ENCODE data around the gene ACVR1B.

The ACVR1B gene

DNA sequence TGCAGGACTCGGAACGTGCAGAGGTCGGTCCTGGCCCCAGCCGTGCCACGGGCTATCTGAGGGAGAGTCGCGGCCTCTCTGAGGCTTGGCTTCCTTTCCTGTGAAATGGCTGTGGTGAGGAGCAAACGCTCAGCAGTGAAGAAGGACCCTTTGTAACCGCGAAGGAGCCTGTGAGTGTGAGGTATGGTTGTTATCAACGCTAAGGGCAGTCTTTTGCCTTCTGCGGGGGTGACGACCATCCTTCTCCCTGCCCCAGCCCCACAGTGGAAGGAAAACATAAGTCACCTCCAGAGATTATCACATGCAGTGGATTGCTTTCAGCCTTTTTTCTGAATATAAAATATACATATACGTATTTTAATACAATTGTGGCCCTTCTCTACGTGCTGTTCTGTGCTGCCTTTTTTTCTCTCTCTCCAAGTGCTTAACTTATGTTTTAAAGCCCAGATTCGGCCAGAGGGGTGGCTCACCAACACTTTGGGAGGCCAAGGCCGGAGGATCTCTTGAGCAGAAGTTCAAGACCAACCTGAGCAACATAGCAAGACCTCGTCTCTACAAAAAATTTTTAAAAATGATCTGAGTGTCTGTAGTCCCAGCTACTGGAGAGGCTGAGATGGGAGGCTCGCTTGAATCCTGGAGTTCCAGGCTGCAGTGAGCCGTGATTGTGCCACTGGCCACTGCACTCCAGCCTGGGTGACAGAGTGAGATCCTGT is 72.6 kb downstream of the ACVR1B start:
- no peak for DNase-seq

GRCh38 chr12:52024845-52025230 is 73.3 kb downstream of the ACVR1B start:
- DNase-seq, result no peak

- DNase-seq, result no peak
Measured at GRCh38 chr12:52026263-52026662, 74.8 kb downstream of the ACVR1B start.

- no peak for DNase-seq
Measured at GRCh38 chr12:52027085-52027843, 75.8 kb downstream of the ACVR1B start.

- peak; percentile 36 for DNase-seq
Measured at GRCh38 chr12:52029685-52030084, 78.2 kb downstream of the ACVR1B start.

GRCh38 chr12:52032446-52032803 is 80.9 kb downstream of the ACVR1B start:
- DNase-seq, result peak; percentile 18

GRCh38 chr12:52032804-52033445 is 81.4 kb downstream of the ACVR1B start:
- peak; percentile 85 for DNase-seq

DNA sequence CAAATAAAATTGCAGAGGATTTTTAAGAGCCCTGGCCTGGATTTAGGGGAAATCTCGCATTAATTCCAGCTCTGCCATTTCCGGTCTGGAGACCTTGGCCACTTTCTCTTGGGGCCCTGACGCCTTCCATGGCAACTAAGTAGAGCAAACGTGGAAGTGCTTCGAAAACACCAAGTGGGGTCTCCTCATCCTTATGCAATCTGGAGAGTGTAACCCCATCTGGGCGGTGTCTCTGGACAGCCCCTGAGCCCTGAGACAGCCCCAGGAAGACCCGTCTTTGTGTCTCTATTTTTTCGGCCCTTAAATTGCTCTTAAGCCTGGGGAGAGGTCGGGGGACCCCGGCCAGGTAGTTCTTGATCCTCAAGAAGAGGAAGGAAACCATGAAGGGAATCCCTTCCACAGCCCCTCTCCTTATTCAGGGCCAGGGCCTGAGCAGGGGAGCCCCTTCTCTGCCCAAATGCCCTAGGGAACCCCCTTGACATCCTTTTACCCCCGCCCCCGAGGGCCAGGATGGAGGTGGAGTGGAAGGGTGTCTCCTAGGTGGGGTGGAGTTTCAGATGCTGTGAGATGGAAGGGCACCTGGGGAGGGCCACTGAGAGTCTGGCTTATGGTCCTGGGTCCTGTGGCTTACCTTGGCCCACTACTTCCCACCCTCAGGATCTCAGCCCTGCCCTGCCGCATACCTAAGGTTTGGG is 82.1 kb downstream of the ACVR1B start:
- no peak for DNase-seq

DNA sequence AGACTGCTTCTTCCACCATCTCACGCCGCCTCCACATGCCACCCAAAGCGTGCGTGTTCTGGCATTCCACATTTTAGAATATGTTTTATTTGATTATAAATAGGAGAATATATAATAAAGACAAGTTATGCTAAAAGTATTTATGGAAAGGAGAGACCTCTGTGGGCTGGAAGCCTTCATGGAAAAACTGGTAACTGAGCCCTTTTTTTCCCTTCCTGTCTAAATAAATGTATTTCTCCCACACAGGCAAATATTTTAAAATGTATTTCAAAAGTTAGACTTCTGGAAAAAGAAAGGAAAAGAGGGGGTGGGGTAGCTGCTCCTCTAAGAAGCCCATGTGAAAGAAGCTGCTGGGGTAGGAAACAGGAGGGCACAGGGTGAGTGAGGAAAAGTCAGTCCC is 83.7 kb downstream of the ACVR1B start:
- no peak for DNase-seq

DNA sequence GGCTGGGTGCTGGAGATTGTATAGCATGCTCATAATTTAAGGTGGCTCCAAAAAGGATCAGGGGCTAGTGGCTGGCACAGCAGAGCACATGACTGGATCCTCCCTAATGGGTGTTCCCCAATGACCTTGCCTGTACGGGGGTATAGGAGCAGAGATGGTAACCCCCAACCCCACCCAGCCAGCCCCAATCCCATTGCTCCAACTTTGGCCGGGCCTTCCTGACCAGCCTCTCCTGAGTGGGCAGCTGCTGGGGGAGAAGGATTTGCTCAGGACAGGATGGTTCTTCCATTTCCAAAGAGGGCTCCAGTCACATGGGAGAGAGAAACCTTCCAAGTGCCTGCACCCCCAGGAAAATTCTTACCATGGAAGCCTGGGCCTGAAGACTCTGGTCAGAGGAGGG is 84.4 kb downstream of the ACVR1B start:
- no peak for DNase-seq

DNA sequence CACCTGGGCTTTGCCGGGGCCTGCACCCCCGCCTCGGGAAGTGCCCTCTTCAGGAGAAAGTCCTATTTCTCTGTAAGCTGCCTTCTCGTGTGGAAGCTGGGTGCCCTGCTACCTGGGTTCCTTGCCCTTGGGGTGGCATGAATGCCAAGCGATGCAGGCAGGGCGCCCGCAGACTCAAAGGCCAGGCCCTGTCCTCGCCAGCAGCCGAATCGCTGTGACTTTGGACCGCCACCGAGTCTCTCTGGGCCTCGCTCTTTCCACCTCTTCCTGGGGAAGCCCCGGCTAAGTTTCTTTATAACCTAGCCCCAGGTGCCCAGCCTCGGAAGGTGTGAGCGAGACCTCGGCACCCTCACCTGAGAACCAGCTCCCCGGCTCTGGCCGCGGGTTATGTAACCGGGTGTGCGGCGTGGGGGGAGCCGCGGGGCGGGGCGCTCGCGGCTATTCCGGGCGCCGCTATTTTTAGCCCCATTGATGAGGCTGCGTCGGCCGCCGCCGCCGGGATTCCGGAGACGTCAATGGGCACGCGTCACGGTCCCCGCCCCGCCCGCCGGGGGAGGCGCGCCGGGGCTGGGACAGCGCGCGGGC is 85.2 kb downstream of the ACVR1B start:
- no peak for DNase-seq

GRCh38 chr12:52037248-52037861 is 85.9 kb downstream of the ACVR1B start:
- DNase-seq, result no peak

DNA sequence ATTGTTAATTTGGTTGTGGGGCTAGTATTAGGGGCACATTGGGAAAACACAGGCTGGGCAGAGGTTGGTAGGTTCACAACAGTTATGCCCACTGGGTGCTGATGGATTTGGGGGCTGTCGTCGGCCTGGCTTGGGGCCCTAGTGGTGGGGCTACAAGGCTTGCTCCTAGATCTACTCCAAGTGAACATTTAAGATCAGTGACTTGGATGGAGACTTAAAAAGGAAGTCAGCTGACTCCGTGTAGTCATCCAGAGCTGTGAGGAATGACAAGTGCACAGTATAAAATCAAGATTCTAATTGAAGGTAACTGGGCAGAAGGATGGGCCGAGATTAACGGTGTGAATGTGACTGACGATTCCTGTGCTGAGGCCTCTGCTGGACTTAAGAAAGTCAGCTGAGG is 86.9 kb downstream of the ACVR1B start:
- DNase-seq, result no peak

DNA sequence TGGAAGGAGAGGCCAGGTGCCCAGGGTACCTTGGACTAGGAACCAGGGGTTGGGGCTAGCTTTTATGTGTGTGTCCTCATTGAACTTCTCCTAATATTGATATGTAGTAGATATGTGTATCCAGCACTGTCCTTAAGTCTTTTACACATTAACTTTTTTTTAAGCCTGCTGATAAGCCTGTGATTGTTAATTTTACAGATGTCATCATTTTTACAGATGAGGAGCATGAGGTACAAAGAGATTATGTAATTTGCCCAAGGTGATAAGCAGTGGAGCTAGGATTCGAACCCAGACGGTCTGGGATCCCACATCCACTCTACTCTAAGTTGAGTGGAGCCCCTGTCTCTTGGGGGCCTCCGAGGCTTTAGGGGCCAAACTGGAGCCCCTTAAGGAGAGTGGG is 89.5 kb downstream of the ACVR1B start:
- no peak for DNase-seq

- no peak for DNase-seq
Measured at GRCh38 chr12:52041695-52042123, 90.2 kb downstream of the ACVR1B start.

GRCh38 chr12:52042706-52043385 is 91.3 kb downstream of the ACVR1B start:
- no peak for DNase-seq

- DNase-seq, result no peak
Measured at GRCh38 chr12:52043386-52044212, 92.1 kb downstream of the ACVR1B start.

GRCh38 chr12:52044292-52044983 is 92.9 kb downstream of the ACVR1B start:
- DNase-seq, result no peak

GRCh38 chr12:52045794-52046199 is 94.3 kb downstream of the ACVR1B start:
- no peak for DNase-seq
